GM19328 (cell line): ENCODE data around the gene DCX.

Source experiments
- ATAC-seq: cut with Tn5 transposase; IDR thresholded peaks from one replicate; pipeline ENCODE4 v1.9.1; 2021; ENCODE audit warnings: mild to moderate bottlenecking, moderate library complexity; ENCODE audit not compliant: unreplicated experiment

The DCX gene

GRCh38 chrX:111319451-111319850 lies 92.5 kb downstream of the DCX start:
- no peak for ATAC-seq

- ATAC-seq, result no peak
Observed at GRCh38 chrX:111318901-111319300, 93.1 kb downstream of the DCX start.

- ATAC-seq, result no peak
Observed at GRCh38 chrX:111309083-111309482, 102.9 kb downstream of the DCX start.

GRCh38 chrX:111308039-111308438 lies 104.0 kb downstream of the DCX start:
- no peak for ATAC-seq

GRCh38 chrX:111302284-111302683 lies 109.7 kb downstream of the DCX start:
- no peak for ATAC-seq

GRCh38 chrX:111288841-111289240 lies 123.2 kb downstream of the DCX start:
- no peak for ATAC-seq

GRCh38 chrX:111284631-111285293 lies 127.2 kb downstream of the DCX start:
- ATAC-seq, result no peak

GRCh38 chrX:111283446-111283845 lies 128.5 kb downstream of the DCX start:
- ATAC-seq, result no peak

GRCh38 chrX:111282991-111283390 lies 129.0 kb downstream of the DCX start:
- ATAC-seq, result no peak

GRCh38 chrX:111282139-111282538 lies 129.9 kb downstream of the DCX start:
- no peak for ATAC-seq

- no peak for ATAC-seq
Observed at GRCh38 chrX:111270339-111270738, 141.7 kb downstream of the DCX start, which contains the start of gene CAPN6. CAPN6 (minus strand) TSS chrX:111270483; CDS start chrX:111263936, 6,547 bp downstream.

- ATAC-seq, result no peak
Observed at GRCh38 chrX:111268506-111268905, 143.5 kb downstream of the DCX start.

GRCh38 chrX:111265486-111265885 lies 146.5 kb downstream of the DCX start:
- ATAC-seq, result no peak

GRCh38 chrX:111264385-111264784 lies 147.6 kb downstream of the DCX start:
- ATAC-seq, result no peak

- ATAC-seq, result no peak
Observed at GRCh38 chrX:111262086-111262485, 149.9 kb downstream of the DCX start.

- no peak for ATAC-seq
Observed at GRCh38 chrX:111260451-111260850, 151.5 kb downstream of the DCX start.

GRCh38 chrX:111259559-111259958 lies 152.4 kb downstream of the DCX start:
- ATAC-seq, result no peak

- ATAC-seq, result no peak
Observed at GRCh38 chrX:111257733-111258132, 154.3 kb downstream of the DCX start.

- no peak for ATAC-seq
Observed at GRCh38 chrX:111254896-111255693, 156.9 kb downstream of the DCX start.

GRCh38 chrX:111244235-111244750 lies 167.7 kb downstream of the DCX start:
- no peak for ATAC-seq
